Liver (tissue), 9 donors: ENCODE data around the gene MVB12B. TPM values are rescaled to one million over a fixed set of nuclear protein-coding genes. Genes with fewer than 3 reads are reported as not detected.

ENCODE experiments used
- DNase-seq: peaks from one replicate; pipeline ENCODE4 v3.0.0-alpha.2; 2017; ENCODE audit warnings: low spot score
- H3K27ac ChIP-seq, 2 donors: one replicate each; pipeline ENCODE4 v1.7.0; 2013; ENCODE audit warnings: inconsistent platforms in 2 of 2, low read length in 2 of 2, control low read depth in 1 of 2, low read depth in 1 of 2, mild to moderate bottlenecking in 1 of 2
- H3K27me3 ChIP-seq, 4 donors: one replicate each; pipeline versions ENCODE4 v1.6.1 to v1.7.0; 2013; ENCODE audit warnings: low read length in 3 of 4, inconsistent platforms in 1 of 4, mild to moderate bottlenecking in 1 of 4, moderate library complexity in 1 of 4; ENCODE audit not compliant: control insufficient read depth in 4 of 4, insufficient read depth in 4 of 4
- H3K36me3 ChIP-seq, 4 donors: one replicate each; pipeline versions ENCODE4 v1.6.1 to v1.7.0; 2013; ENCODE audit warnings: low read length in 3 of 4, mild to moderate bottlenecking in 3 of 4, low read depth in 1 of 4, moderate library complexity in 1 of 4; ENCODE audit not compliant: control insufficient read depth in 4 of 4, insufficient read depth in 3 of 4
- H3K4me1 ChIP-seq, 4 donors: one replicate each; pipeline versions ENCODE4 v1.6.1 to v1.7.0; 2013; ENCODE audit warnings: low read length in 3 of 4, mild to moderate bottlenecking in 3 of 4, moderate library complexity in 1 of 4; ENCODE audit not compliant: control insufficient read depth in 4 of 4, insufficient read depth in 4 of 4
- H3K4me3 ChIP-seq, 3 donors: one replicate each; pipeline versions ENCODE4 v1.6.1 to v1.7.0; 2013; ENCODE audit warnings: low read length in 3 of 3, control low read depth in 1 of 3, low read depth in 1 of 3, mild to moderate bottlenecking in 1 of 3
- H3K9ac ChIP-seq, 2 donors: one replicate each; pipeline ENCODE4 v1.7.0; 2013; ENCODE audit warnings: low read length in 2 of 2, mild to moderate bottlenecking in 2 of 2, moderate library complexity in 2 of 2, control low read depth in 1 of 2, low read depth in 1 of 2
- H3K9me3 ChIP-seq, 4 donors: one replicate each; pipeline versions ENCODE4 v1.6.1 to v1.7.0; 2013; ENCODE audit warnings: low read length in 3 of 4; ENCODE audit not compliant: control insufficient read depth in 4 of 4
- CTCF ChIP-seq: fragments of 150-350 bp; IDR thresholded peaks from 2 replicates; pipeline ENCODE4 v1.5.1; 2017; ENCODE audit warnings: improper control_type of control experiment, low read depth, low read length; ENCODE audit not compliant: missing input control
- EGR1 ChIP-seq, 2 donors: IDR thresholded peaks; 2 replicates each; pipeline ENCODE4 v1.6.1; 2016 to 2018; ENCODE audit warnings: antibody characterized with exemption in 2 of 2, low read depth in 2 of 2
- FOXA1 ChIP-seq: IDR thresholded peaks from 2 replicates; pipeline ENCODE4 v1.6.1; 2016; ENCODE audit warnings: antibody characterized with exemption
- FOXA2 ChIP-seq: IDR thresholded peaks from 2 replicates; pipeline ENCODE4 v1.6.1; 2016; ENCODE audit warnings: antibody characterized with exemption
- HNF4A ChIP-seq, 2 donors: conservative IDR thresholded peaks; 2 replicates each; pipeline ENCODE4 v1.6.1; 2016; ENCODE audit warnings: antibody characterized with exemption in 2 of 2, mild to moderate bottlenecking in 2 of 2
- HNF4G ChIP-seq: IDR thresholded peaks from 2 replicates; pipeline ENCODE4 v1.6.1; 2016; ENCODE audit warnings: antibody characterized with exemption
- JUND ChIP-seq, 2 donors: IDR thresholded peaks; 2 replicates each; pipeline ENCODE4 v1.6.1; 2016; ENCODE audit warnings: antibody characterized with exemption in 2 of 2
- MAX ChIP-seq: IDR thresholded peaks from 2 replicates; pipeline ENCODE4 v1.6.1; 2016; ENCODE audit warnings: antibody characterized with exemption
- NR2F2 ChIP-seq: IDR thresholded peaks from 2 replicates; pipeline ENCODE4 v1.6.1; 2016; ENCODE audit warnings: antibody characterized with exemption
- RAD21 ChIP-seq, 2 donors: IDR thresholded peaks; 2 replicates each; pipeline ENCODE4 v1.6.1; 2016; ENCODE audit warnings: antibody characterized with exemption in 2 of 2, mild to moderate bottlenecking in 2 of 2
- REST ChIP-seq: IDR thresholded peaks from 2 replicates; pipeline ENCODE4 v1.6.1; 2016; ENCODE audit warnings: antibody characterized with exemption, mild to moderate bottlenecking
- RXRA ChIP-seq, 2 donors: IDR thresholded peaks; 2 replicates each; pipeline ENCODE4 v1.6.1; 2017 to 2018; ENCODE audit warnings: antibody characterized with exemption in 2 of 2, mild to moderate bottlenecking in 1 of 2
- SP1 ChIP-seq: IDR thresholded peaks from 2 replicates; pipeline ENCODE4 v1.6.1; 2018; ENCODE audit warnings: antibody characterized with exemption, mild to moderate bottlenecking
- TAF1 ChIP-seq: conservative IDR thresholded peaks from 2 replicates; pipeline ENCODE4 v1.6.1; 2016; ENCODE audit warnings: antibody characterized with exemption, mild to moderate bottlenecking
- YY1 ChIP-seq: IDR thresholded peaks from 2 replicates; pipeline ENCODE4 v1.6.1; 2016; ENCODE audit warnings: antibody characterized with exemption, mild to moderate bottlenecking
- ZBTB33 ChIP-seq: IDR thresholded peaks from 2 replicates; pipeline ENCODE4 v1.6.1; 2016; ENCODE audit warnings: antibody characterized with exemption
- WGBS: extraction: QIAGEN DNeasy Blood & Tissue Kit; methylation state at CpG from one replicate; pipeline ENCODE4 v1.1.7; 2013; 5-methylcytosine and 5-hydroxymethylcytosine counted together
- polyA plus RNA-seq, 2 donors: library from polyadenylated mRNA; stranded (reverse) in 1 of 2; unstranded in 1 of 2; fragments of 200-250 nt in 1 of 2; fragments of >200 nt in 1 of 2; fragmentation: Nextera tagmentation in 1 of 2; extraction: Ambion mirVana in 1 of 2; gene quantifications; one replicate each; pipeline versions ENCODE4 v1.2.1 to v1.2.3, GENCODE V29; 2013 to 2015
- total RNA-seq, 2 donors: library from RNA; depleted of rRNA; stranded (reverse); fragments of >200 nt; gene quantifications; one replicate each; pipeline ENCODE4 v1.2.3, GENCODE V29; 2014
- donor health status: healthy.
- donor health status: healthy.
- donor health status: healthy.
- donor health status: healthy.
- donor health status: healthy.

MVB12B gene
- total and polyA plus RNA-seq, 4 donors = 5.3 to 12.4 (median 8.4) TPM

GRCh38 chr9:126386776-126387175, 60.1 kb downstream of the MVB12B start:
- 79% methylated on average over 6 of the region's 6 CpGs for WGBS
- no peak overlapping the region for H3K9ac ChIP-seq
- no peak overlapping the region for H3K27ac ChIP-seq
- H3K27me3 ChIP-seq = no peaks in the 10 kb centered on the region
- no peak overlapping the region for H3K4me3 ChIP-seq
- H3K9me3 ChIP-seq = no peaks in the 10 kb centered on the region
- no peak for TF ChIP-seq FOXA2
- TF ChIP-seq HNF4G = no peak
- no peak for DNase-seq
- peaks cover 0 to 16% (median 6%) of the 10 kb centered on the region in 4 donors for H3K36me3 ChIP-seq
- H3K4me1 ChIP-seq = peaks cover 0 to 5% (median under 1%) of the 10 kb centered on the region in 4 donors

GRCh38 chr9:126388964-126389708, 62.5 kb downstream of the MVB12B start:
- Histone ChIP-seq H3K27me3 (no peaks in the 10 kb centered on the region), H3K36me3 (peaks cover 0 to 16% (median 6%) of the 10 kb centered on the region in 4 donors), H3K27ac (no peak overlapping the region), H3K4me1 (peaks cover 4 to 21% (median 18%) of the 10 kb centered on the region in 4 donors), H3K9ac (no peak overlapping the region), H3K9me3 (no peaks in the 10 kb centered on the region), H3K4me3 (no peak overlapping the region)
- DNase-seq = no peak
- TF ChIP-seq HNF4A (conservative IDR thresholded peaks at IDR 0.05) = no peak
- no peak for TF ChIP-seq ZBTB33
- no peak for TF ChIP-seq FOXA1
- no peak for TF ChIP-seq SP1
- no peak for TF ChIP-seq TAF1
- no peak for TF ChIP-seq NR2F2
- TF ChIP-seq EGR1 (IDR thresholded peaks at IDR 0.05; ENCODE audit: low read depth in 2 of 2) = no peak
- no peak for TF ChIP-seq CTCF
- no peak for TF ChIP-seq RAD21 (IDR thresholded peaks at IDR 0.05)
- TF ChIP-seq MAX = no peak
- TF ChIP-seq HNF4G = no peak
- TF ChIP-seq FOXA2 = no peak
- no peak for TF ChIP-seq YY1
- 87% methylated on average over 8 of the region's 8 CpGs for WGBS

GRCh38 chr9:126389992-126390391, 63.4 kb downstream of the MVB12B start:
- Histone ChIP-seq H3K36me3 (peaks cover 0 to 16% (median 6%) of the 10 kb centered on the region in 4 donors), H3K9ac (no peak overlapping the region), H3K27me3 (no peaks in the 10 kb centered on the region), H3K4me1 (peaks cover 4 to 22% (median 18%) of the 10 kb centered on the region in 4 donors), H3K4me3 (no peak overlapping the region), H3K9me3 (no peaks in the 10 kb centered on the region), H3K27ac (no peak overlapping the region)
- WGBS = 85% methylated on average over 2 of the region's 2 CpGs
- no peak for DNase-seq
- TF ChIP-seq EGR1 (IDR thresholded peaks at IDR 0.05; ENCODE audit: low read depth in 2 of 2) (no peak), SP1 (no peak), TAF1 (no peak), CTCF (no peak), RXRA (IDR thresholded peaks at IDR 0.05) (no peak), JUND (IDR thresholded peaks at IDR 0.05) (no peak), HNF4A (conservative IDR thresholded peaks at IDR 0.05) (no peak), REST (no peak), YY1 (no peak), MAX (no peak), HNF4G (no peak), FOXA1 (no peak), FOXA2 (no peak)
